B cell (primary cell): ENCODE measurements around the gene ACTR1B. TPM values are rescaled to one million over a fixed set of nuclear protein-coding genes. Genes with fewer than 3 reads are reported as not detected.

ENCODE experiments used
- ATAC-seq: fragments of 200-7000 bp; cut with Tn5 transposase; one replicate; pipeline ENCODE4 v1.10.0; 2021; ENCODE audit warnings: low read depth, mild to moderate bottlenecking, moderate number of reproducible peaks, moderate library complexity
- CTCF ChIA-PET: fragments of 350-600 bp; sonication (Branson Sonifier 250); formaldehyde crosslinking; loops from one replicate; lab custom pipeline; 2021; ENCODE audit warnings: antibody characterized with exemption, inconsistent platforms; lab: Charles Lee
- POLR2A ChIA-PET: fragments of 350-600 bp; sonication (Branson Sonifier 250); formaldehyde crosslinking; loops from one replicate; lab custom pipeline; 2021; ENCODE audit warnings: antibody characterized with exemption; lab: Charles Lee
- DNase-seq: peaks from one replicate; pipeline ENCODE4 v3.0.0; 2013
- H2AFZ ChIP-seq: 2 replicates; pipeline ENCODE4 v1.6.1; 2012; ENCODE audit warnings: mild to moderate bottlenecking, low read depth, low read length; ENCODE audit not compliant: insufficient read depth, poor library complexity, severe bottlenecking
- H3K27ac ChIP-seq, 2 donors: 1 replicate in 1 of 2; 2 replicates in 1 of 2; pipeline ENCODE4 v1.5.1; 2012 to 2013; ENCODE audit warnings: low read length in 2 of 2, mild to moderate bottlenecking in 2 of 2, moderate library complexity in 1 of 2
- H3K27me3 ChIP-seq, 4 experiments: fragments of 200-600 bp in 1 of 4; sonication (generic) in 1 of 4; replicated peaks in 1 of 4; 1 replicate in 2 of 4; 2 replicates in 2 of 4; pipeline versions ENCODE4 v1.6.1 to v1.7.0; 2013 to 2016; ENCODE audit warnings: low read length in 3 of 4, mild to moderate bottlenecking in 2 of 4, mixed read lengths in 1 of 4, moderate library complexity in 1 of 4; ENCODE audit not compliant: insufficient read depth in 4 of 4, control insufficient read depth in 3 of 4; ENCODE audit errors: control extremely low read depth in 1 of 4
- H3K36me3 ChIP-seq, 2 experiments: replicated peaks in 1 of 2; 1 replicate in 1 of 2; 2 replicates in 1 of 2; pipeline versions ENCODE4 v1.6.1 to v1.7.1; 2013; ENCODE audit warnings: low read length in 1 of 2; ENCODE audit not compliant: insufficient read depth in 2 of 2, control insufficient read depth in 1 of 2; ENCODE audit errors: control extremely low read depth in 1 of 2, extremely low read depth in 1 of 2
- H3K4me1 ChIP-seq, 2 donors: fragments of 200-600 bp in 1 of 2; sonication (generic) in 1 of 2; 1 replicate in 1 of 2; 2 replicates in 1 of 2; pipeline versions ENCODE4 v1.5.1 to v1.6.1; 2013 to 2017; ENCODE audit warnings: low read length in 2 of 2; ENCODE audit not compliant: control insufficient read depth in 2 of 2, insufficient read depth in 2 of 2
- H3K4me2 ChIP-seq: replicated peaks from 2 replicates; pipeline ENCODE3; 2012; ENCODE audit warnings: mild to moderate bottlenecking, low read depth, low read length; ENCODE audit not compliant: poor library complexity, severe bottlenecking
- H3K4me3 ChIP-seq, 5 experiments: fragments of 200-600 bp in 1 of 5; sonication (generic) in 1 of 5; 1 replicate in 3 of 5; 2 replicates in 2 of 5; pipeline versions ENCODE4 v1.5.1 to v1.7.0; 2011 to 2016; ENCODE audit warnings: low read length in 4 of 5, mild to moderate bottlenecking in 4 of 5, low read depth in 2 of 5, control low read depth in 1 of 5, moderate library complexity in 1 of 5; ENCODE audit not compliant: insufficient read depth in 1 of 5; ENCODE audit errors: control extremely low read depth in 1 of 5, extremely low read depth in 1 of 5
- H3K79me2 ChIP-seq: fragments of 200-600 bp; sonication (generic); one replicate; pipeline ENCODE4 v1.6.0; 2016; ENCODE audit warnings: low read length; ENCODE audit not compliant: control insufficient read depth, insufficient read depth
- H3K9ac ChIP-seq: fragments of 200-600 bp; sonication (generic); 2 replicates; pipeline ENCODE4 v1.6.1; 2017; ENCODE audit warnings: mild to moderate bottlenecking, low read length, moderate library complexity
- H3K9me3 ChIP-seq, 3 donors: one replicate each; pipeline versions ENCODE4 v1.6.1 to v1.7.1; 2013; ENCODE audit warnings: low read length in 2 of 3; ENCODE audit not compliant: control insufficient read depth in 2 of 3, insufficient read depth in 1 of 3; ENCODE audit errors: control extremely low read depth in 1 of 3
- H4K20me1 ChIP-seq: 2 replicates; pipeline ENCODE4 v1.6.0; 2012; ENCODE audit warnings: mild to moderate bottlenecking, low read length; ENCODE audit not compliant: insufficient read depth, control insufficient read depth, poor library complexity, severe bottlenecking
- H3K27ac Mint-ChIP-seq: one replicate; pipeline ENCODE4 v1.8.0; 2021; ENCODE audit warnings: mixed read lengths
- H3K27me3 Mint-ChIP-seq: one replicate; pipeline ENCODE4 v1.8.0; 2021; ENCODE audit warnings: mixed read lengths
- H3K4me1 Mint-ChIP-seq: one replicate; pipeline ENCODE4 v1.8.0; 2021; ENCODE audit warnings: mixed read lengths
- H3K4me3 Mint-ChIP-seq: one replicate; pipeline ENCODE4 v1.8.0; 2021; ENCODE audit warnings: mixed read lengths
- H3K9me3 Mint-ChIP-seq: one replicate; pipeline ENCODE4 v1.8.0; 2022; ENCODE audit warnings: mixed read lengths; ENCODE audit not compliant: insufficient read depth
- CTCF ChIP-seq: fragments of 200-600 bp; IDR thresholded peaks from one replicate; pipeline ENCODE4 v1.8.0; 2022; ENCODE audit warnings: antibody characterized with exemption, mild to moderate bottlenecking
- EZH2 ChIP-seq: IDR thresholded peaks from 2 replicates; pipeline ENCODE4 v1.6.1; 2012; ENCODE audit warnings: borderline replicate concordance, low read depth, mild to moderate bottlenecking, moderate library complexity, low read length; ENCODE audit not compliant: insufficient read depth, poor library complexity, severe bottlenecking
- whole genome bisulfite sequencing: methylation state at CpG from one replicate; pipeline ENCODE4 v1.1.5; 2013; ENCODE audit warnings: missing lambda C conversion rate; ENCODE audit not compliant: insufficient coverage; 5-methylcytosine and 5-hydroxymethylcytosine counted together
- intact Hi-C: fragments of 100-400 bp; cut with micrococcal nuclease; formaldehyde crosslinking; loops from one replicate; pipeline ENCODE4 v1.10.0; 2022
- polyA plus RNA-seq: library from polyadenylated mRNA; depleted of rRNA; stranded (reverse); fragments of >200 nt; gene quantifications from 2 replicates; pipeline ENCODE4 v1.2.3, GENCODE V29; 2012
- total RNA-seq, 2 donors: library from RNA; stranded (reverse); fragments of 120-200 nt in 1 of 2; gene quantifications; 1 replicate in 1 of 2; 2 replicates in 1 of 2; pipeline versions ENCODE4 v1.2.3 to v1.2.4, GENCODE V29; 2013 to 2022

Gene ACTR1B
- total and polyA plus RNA-seq, 2 donors (not counting 1 experiment from before 2014, with no cell fraction given), result 69.0 to 143 TPM

GRCh38 chr2:97671526-97671925 is 7.7 kb upstream of the ACTR1B start:
- Histone ChIP-seq H2AFZ (no peak overlapping the region), H3K4me1 (peaks cover 0 to 10% of the 10 kb centered on the region in 2 donors), H3K9ac (no peak overlapping the region), H3K4me2 (no peak overlapping the region), H4K20me1 (no peaks in the 10 kb centered on the region), H3K36me3 (no peaks in the 10 kb centered on the region), H3K27ac (no peak overlapping the region), H3K9me3 (no peaks in the 10 kb centered on the region), H3K27me3 (no peaks in the 10 kb centered on the region), H3K79me2 (no peaks in the 10 kb centered on the region), H3K4me3 (no peak overlapping the region)
- DNase-seq (no peak), ATAC-seq (no peak)
- CTCF ChIA-PET, result no interaction called here
- Mint-ChIP-seq H3K27me3 (no peaks in the 10 kb centered on the region), H3K4me3 (no peak overlapping the region), H3K27ac (no peak overlapping the region), H3K4me1 (peaks cover 6% of the 10 kb centered on the region), H3K9me3 (no peaks in the 10 kb centered on the region)
- TF ChIP-seq EZH2 (no peak), CTCF (no peak)
- POLR2A ChIA-PET, result no interaction called here
- intact Hi-C loops, result no loop called here
- 97% methylated on average over 6 of the region's 7 CpGs for WGBS

GRCh38 chr2:97670471-97670870 is 6.6 kb upstream of the ACTR1B start:
- H3K27me3 Mint-ChIP-seq, result no peaks in the 10 kb centered on the region
- peaks cover 6% of the 10 kb centered on the region for H3K4me1 Mint-ChIP-seq

More at GRCh38 chr2:97670471-97670870, 6.6 kb upstream of the ACTR1B start:
- POLR2A ChIA-PET, result interaction anchor here (0.6 kb wide), 1 partner anchor 21 kb away, joined by 5 read pairs; no protein-coding TSS in a partner anchor
- no peaks in the 10 kb centered on the region for H3K79me2 ChIP-seq
- no peak overlapping the region for H3K27ac ChIP-seq
- no peaks in the 10 kb centered on the region for H3K9me3 ChIP-seq
- no peak overlapping the region for H3K9ac ChIP-seq
- H3K4me2 ChIP-seq, result no peak overlapping the region
- no peaks in the 10 kb centered on the region for H3K36me3 ChIP-seq
- intact Hi-C loops, result no loop called here
- Mint-ChIP-seq H3K9me3 (no peaks in the 10 kb centered on the region), H3K4me3 (no peak overlapping the region), H3K27ac (no peak overlapping the region)
- DNase-seq (no peak), ATAC-seq (no peak)
- WGBS, result no CpG with 5 or more reads among the region's 1 CpG
- TF ChIP-seq EZH2, result no peak
- TF ChIP-seq CTCF, result no peak
- no peak overlapping the region for H3K4me3 ChIP-seq
- CTCF ChIA-PET, result interaction anchor here (1.0 to 1.6 kb wide), 2 partner anchors 25 to 27 kb away, joined by 3 to 5 read pairs; no protein-coding TSS in a partner anchor
- peaks cover 0 to 10% of the 10 kb centered on the region in 2 donors for H3K4me1 ChIP-seq
- no peaks in the 10 kb centered on the region for H4K20me1 ChIP-seq
- H2AFZ ChIP-seq, result no peak overlapping the region
- no peaks in the 10 kb centered on the region for H3K27me3 ChIP-seq
